ENCODE measurements around the gene SGTA.

SGTA gene

GRCh38 chr19:2809387-2810140 is 26.5 kb upstream of the SGTA start:
- no peak for FAIRE-seq

- no peak for FAIRE-seq
These were observed 25.3 kb upstream of the SGTA start for GRCh38 chr19:2808129-2808941.

GRCh38 chr19:2807379-2808128 is 24.5 kb upstream of the SGTA start:
- no peak for FAIRE-seq

- FAIRE-seq: no peak
These were observed 23.8 kb upstream of the SGTA start for GRCh38 chr19:2806736-2807378.

GRCh38 chr19:2805991-2806649 is 23.0 kb upstream of the SGTA start:
- FAIRE-seq: no peak

GRCh38 chr19:2805261-2805900 is 22.3 kb upstream of the SGTA start:
- no peak for FAIRE-seq

GRCh38 chr19:2804156-2805004 is 21.3 kb upstream of the SGTA start:
- FAIRE-seq: no peak

- no peak for FAIRE-seq
These were observed 20.5 kb upstream of the SGTA start for GRCh38 chr19:2803486-2804155.

GRCh38 chr19:2802826-2803225 is 19.8 kb upstream of the SGTA start:
- FAIRE-seq: no peak

GRCh38 chr19:2800506-2800905 is 17.4 kb upstream of the SGTA start:
- FAIRE-seq: no peak

GRCh38 chr19:2799273-2800020 is 16.4 kb upstream of the SGTA start:
- FAIRE-seq: no peak

- no peak for FAIRE-seq
These were observed 15.7 kb upstream of the SGTA start for GRCh38 chr19:2798733-2799132.

GRCh38 chr19:2798158-2798685 is 15.1 kb upstream of the SGTA start:
- FAIRE-seq: no peak

- FAIRE-seq: no peak
These were observed 14.2 kb upstream of the SGTA start for GRCh38 chr19:2797280-2797679.

GRCh38 chr19:2796659-2797266 is 13.7 kb upstream of the SGTA start:
- FAIRE-seq: no peak

- no peak for FAIRE-seq
These were observed 13.0 kb upstream of the SGTA start for GRCh38 chr19:2795827-2796658.

- FAIRE-seq: no peak
These were observed 10.5 kb upstream of the SGTA start for GRCh38 chr19:2793577-2793976.

- FAIRE-seq: no peak
These were observed 10.1 kb upstream of the SGTA start for GRCh38 chr19:2793126-2793525.

Measured in A204.1 (cell line).